H1 (cell line): Measurements from ENCODE around the gene NAB1. TPM values are rescaled to one million over a fixed set of nuclear protein-coding genes. Genes with fewer than 3 reads are reported as not detected.
"Not testable (repeated sequence)": the region's sequence is repeated elsewhere in the genome, so short reads cannot be mapped to it uniquely, and the experiment has no call there.

ENCODE experiments used
- CTCF ChIA-PET: fragments of 300-600 bp; sonication (Branson Sonifier 250); formaldehyde crosslinking; loops from one replicate; lab custom pipeline; 2021; ENCODE audit not compliant: partially characterized antibody; lab: Charles Lee
- POLR2A ChIA-PET: fragments of 300-600 bp; sonication (Branson Sonifier 250); formaldehyde crosslinking; loops from one replicate; lab custom pipeline; 2021; ENCODE audit warnings: inconsistent platforms; ENCODE audit not compliant: partially characterized antibody; lab: Charles Lee
- DNase-seq, 2 experiments: peaks; one replicate each; pipeline versions ENCODE4 v3.0.0 to v3.0.0-alpha.2; 2010 to 2022; ENCODE audit warnings: low spot score in 2 of 2, low read depth in 1 of 2, mixed read lengths in 1 of 2
- FAIRE-seq: peaks from 2 replicates; lab custom pipeline; 2011; peaks lifted over from hg19 to GRCh38; lab: Jason Lieb, UNC
- H2AFZ ChIP-seq: 2 replicates; pipeline ENCODE4 v1.8.1; 2012; ENCODE audit warnings: low read length, inconsistent platforms
- H2AK5ac ChIP-seq: 2 replicates; pipeline ENCODE4 v1.6.1; 2013; ENCODE audit warnings: low read depth, low read length
- H2BK120ac ChIP-seq: replicated peaks from 2 replicates; pipeline ENCODE3; 2013; ENCODE audit warnings: low read depth, low read length, inconsistent platforms
- H2BK12ac ChIP-seq: 2 replicates; pipeline ENCODE4 v1.6.1; 2013; ENCODE audit warnings: low read depth, low read length
- H2BK15ac ChIP-seq: 2 replicates; pipeline ENCODE4 v1.6.1; 2013; ENCODE audit warnings: low read length
- H2BK20ac ChIP-seq: 2 replicates; pipeline ENCODE4 v1.6.1; 2013; ENCODE audit warnings: low read length
- H2BK5ac ChIP-seq: 2 replicates; pipeline ENCODE4 v1.6.1; 2013; ENCODE audit warnings: low read depth, low read length
- H3K14ac ChIP-seq: 2 replicates; pipeline ENCODE4 v1.6.1; 2013; ENCODE audit warnings: inconsistent platforms; ENCODE audit not compliant: insufficient read length
- H3K18ac ChIP-seq: 2 replicates; pipeline ENCODE4 v1.6.1; 2013; ENCODE audit warnings: low read length; ENCODE audit errors: extremely low read depth
- H3K23ac ChIP-seq: 2 replicates; pipeline ENCODE4 v1.6.1; 2013; ENCODE audit warnings: inconsistent platforms; ENCODE audit not compliant: insufficient read length
- H3K23me2 ChIP-seq: 2 replicates; pipeline ENCODE4 v1.6.1; 2013; ENCODE audit warnings: low read depth, low read length
- H3K27ac ChIP-seq: 2 replicates; pipeline ENCODE4 v1.6.1; 2011; ENCODE audit warnings: low read depth, low read length, inconsistent platforms
- H3K27me3 ChIP-seq, 4 experiments: replicated peaks in 1 of 4; 1 replicate in 1 of 4; 2 replicates in 3 of 4; pipeline versions ENCODE4 v1.6.1 to v1.8.1; 2011 to 2013; ENCODE audit warnings: low read length in 3 of 4, mild to moderate bottlenecking in 3 of 4, inconsistent platforms in 2 of 4, mixed read lengths in 2 of 4, moderate library complexity in 1 of 4; ENCODE audit not compliant: control insufficient read depth in 3 of 4, insufficient read depth in 3 of 4; ENCODE audit errors: extremely low read depth in 1 of 4
- H3K36me3 ChIP-seq, 4 experiments: 2 replicates each; pipeline versions ENCODE4 v1.6.1 to v1.8.1; 2011 to 2013; ENCODE audit warnings: mild to moderate bottlenecking in 4 of 4, low read length in 3 of 4, moderate library complexity in 2 of 4, control low read depth in 1 of 4, inconsistent platforms in 1 of 4; ENCODE audit not compliant: insufficient read depth in 4 of 4, control insufficient read depth in 2 of 4
- H3K4ac ChIP-seq: replicated peaks from 2 replicates; pipeline ENCODE3; 2013; ENCODE audit warnings: low read length, low read depth, mixed read lengths, inconsistent platforms; ENCODE audit not compliant: insufficient read length
- H3K4me1 ChIP-seq, 4 experiments: replicated peaks in 1 of 4; 1 replicate in 1 of 4; 2 replicates in 3 of 4; pipeline versions ENCODE4 v1.6.1 to v1.8.1; 2011 to 2013; ENCODE audit warnings: low read length in 3 of 4, inconsistent platforms in 2 of 4, mixed read lengths in 1 of 4; ENCODE audit not compliant: insufficient read depth in 4 of 4, control insufficient read depth in 3 of 4
- H3K4me2 ChIP-seq, 2 experiments: 2 replicates each; pipeline versions ENCODE4 v1.6.1 to v1.8.1; 2011 to 2013; ENCODE audit warnings: low read depth in 2 of 2, low read length in 2 of 2, control low read depth in 1 of 2, inconsistent platforms in 1 of 2, mild to moderate bottlenecking in 1 of 2; ENCODE audit not compliant: insufficient read depth in 1 of 2
- H3K4me3 ChIP-seq, 4 experiments: fragments of 200-600, 300-600 bp in 1 of 4; sonication (generic), shearing (Covaris generic), sonication (Bioruptor Twin) in 1 of 4; 2 replicates each; pipeline versions ENCODE4 v1.5.1 to v1.8.1; 2011 to 2016; ENCODE audit warnings: low read length in 4 of 4, low read depth in 3 of 4, control low read depth in 2 of 4, inconsistent platforms in 2 of 4, mild to moderate bottlenecking in 2 of 4, mixed read lengths in 1 of 4, moderate library complexity in 1 of 4; ENCODE audit not compliant: insufficient read depth in 2 of 4; ENCODE audit errors: extremely low read depth in 1 of 4
- H3K56ac ChIP-seq: replicated peaks from 2 replicates; pipeline ENCODE3; 2013; ENCODE audit warnings: low read depth, mild to moderate bottlenecking, mixed read lengths, low read length, inconsistent platforms; ENCODE audit not compliant: insufficient read length
- H3K79me1 ChIP-seq: 2 replicates; pipeline ENCODE4 v1.6.1; 2013; ENCODE audit warnings: low read depth, low read length, control low read depth
- H3K79me2 ChIP-seq, 2 experiments: 2 replicates each; pipeline versions ENCODE4 v1.6.1 to v1.8.1; 2012 to 2013; ENCODE audit warnings: low read length in 2 of 2, mild to moderate bottlenecking in 2 of 2, inconsistent platforms in 1 of 2; ENCODE audit not compliant: insufficient read depth in 2 of 2, control insufficient read depth in 1 of 2
- H3K9ac ChIP-seq, 4 experiments: replicated peaks in 1 of 4; 1 replicate in 1 of 4; 2 replicates in 3 of 4; pipeline versions ENCODE4 v1.6.1 to v1.8.1; 2011 to 2013; ENCODE audit warnings: low read depth in 3 of 4, low read length in 3 of 4, control low read depth in 2 of 4, mild to moderate bottlenecking in 2 of 4, moderate library complexity in 2 of 4, inconsistent platforms in 1 of 4; ENCODE audit errors: extremely low read depth in 1 of 4
- H3K9me3 ChIP-seq, 2 experiments: 2 replicates each; pipeline versions ENCODE4 v1.6.1 to v1.8.1; 2012 to 2013; ENCODE audit warnings: mild to moderate bottlenecking in 2 of 2, moderate library complexity in 2 of 2, control low read depth in 1 of 2, inconsistent platforms in 1 of 2, low read depth in 1 of 2, low read length in 1 of 2, mixed read lengths in 1 of 2; ENCODE audit not compliant: insufficient read depth in 2 of 2
- H4K20me1 ChIP-seq, 2 experiments: replicated peaks in 1 of 2; 2 replicates each; pipeline versions ENCODE3 to v1.8.1; 2011 to 2013; ENCODE audit warnings: inconsistent platforms in 2 of 2, low read length in 2 of 2, mild to moderate bottlenecking in 1 of 2; ENCODE audit not compliant: insufficient read depth in 2 of 2, control insufficient read depth in 1 of 2
- H4K5ac ChIP-seq: 2 replicates; pipeline ENCODE4 v1.6.1; 2013; ENCODE audit warnings: low read length, low read depth, mixed read lengths, inconsistent platforms; ENCODE audit not compliant: insufficient read length
- H4K8ac ChIP-seq: 2 replicates; pipeline ENCODE4 v1.8.0; 2013; ENCODE audit warnings: mild to moderate bottlenecking, moderate library complexity, low read length, inconsistent platforms; ENCODE audit not compliant: insufficient read depth; ENCODE audit errors: extremely low read depth
- H4K91ac ChIP-seq: replicated peaks from 2 replicates; pipeline ENCODE3; 2013; ENCODE audit warnings: low read length, mixed read lengths, inconsistent platforms; ENCODE audit not compliant: insufficient read length
- polyA plus RNA-seq, 7 experiments: library from polyadenylated mRNA; depleted of rRNA in 3 of 7; stranded (reverse) in 5 of 7; unstranded in 2 of 7; fragments of >200 nt in 5 of 7; fragments of 200-250 nt in 2 of 7; gene quantifications; 1 replicate in 5 of 7; 2 replicates in 1 of 7; 4 replicates in 1 of 7; pipeline versions ENCODE4 v1.2.1 to v1.2.3, GENCODE V29; 2011 to 2013; ENCODE audit warnings: missing spikeins in 2 of 7, mixed read lengths in 2 of 7
- total RNA-seq: library from RNA; stranded (reverse); fragmentation: NEBNext Ultra II Directional; extraction: Animal tissue kit (Norgen Biotek cat#: 25700); gene quantifications from 2 replicates; pipeline ENCODE4 v1.2.1, GENCODE V29; 2021

Gene NAB1
- total and polyA plus RNA-seq, 2 of the 8 experiments (the other 6 are each of a cell fraction or from before 2014, with no cell fraction given), result 8.5 to 28.6 TPM

- H3K79me1 ChIP-seq, H3K79me2 ChIP-seq, DNase-seq, H3K23ac ChIP-seq, H4K20me1 ChIP-seq, H2BK20ac ChIP-seq, H3K4me2 ChIP-seq, H3K56ac ChIP-seq, H3K4me1 ChIP-seq, H3K18ac ChIP-seq, H3K9ac ChIP-seq, H4K8ac ChIP-seq, H2AK5ac ChIP-seq, FAIRE-seq, H3K4me3 ChIP-seq, H2BK12ac ChIP-seq, H3K27me3 ChIP-seq, H3K14ac ChIP-seq, H3K27ac ChIP-seq, H2BK15ac ChIP-seq, H3K23me2 ChIP-seq, H4K91ac ChIP-seq, H3K4ac ChIP-seq, POLR2A ChIA-PET, H3K36me3 ChIP-seq, H2AFZ ChIP-seq, H3K9me3 ChIP-seq, H2BK120ac ChIP-seq, H2BK5ac ChIP-seq, H4K5ac ChIP-seq: not testable (repeated sequence)
- CTCF ChIA-PET, result interaction anchor here (0.7 to 1.7 kb wide), 3 partner anchors 10 to 365 kb away, joined by 3 to 5 read pairs (median 4); no protein-coding TSS in a partner anchor
These were observed 59.8 kb downstream of the NAB1 start for GRCh38 chr2:190708650-190709049.
